Measurements from ENCODE around the gene MUC6.

Gene MUC6

GRCh38 chr11:1040428-1041148 is 4.1 kb upstream of the MUC6 start:
- no peak for DNase-seq (ENCODE audit: low read depth, low spot score)
- no peak overlapping the region for H3K4me3 ChIP-seq (ENCODE audit: low read length)

- DNase-seq (ENCODE audit: low read depth, low spot score), result no peak
Observed at GRCh38 chr11:1039481-1040427, 3.2 kb upstream of the MUC6 start.

DNA sequence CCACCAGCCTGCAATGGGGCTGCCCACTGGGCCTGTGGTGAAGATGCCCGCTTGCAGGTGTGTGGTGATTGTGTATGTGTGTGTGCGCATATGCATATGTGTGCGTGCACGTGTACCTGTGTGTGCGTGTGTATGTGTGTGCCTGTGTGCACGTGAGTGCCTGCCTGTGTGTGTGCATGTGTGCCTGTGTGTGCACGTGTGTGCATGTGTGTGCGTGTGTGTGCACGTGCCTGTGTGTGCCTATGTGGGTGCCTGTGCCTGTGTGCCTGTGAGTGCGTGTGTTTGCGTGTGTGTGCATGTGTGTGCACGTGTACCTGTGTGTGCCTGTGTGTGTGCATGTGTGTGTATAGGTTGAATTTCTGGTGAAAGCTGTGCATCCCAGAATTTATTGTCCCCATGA is 2.4 kb upstream of the MUC6 start:
- DNase-seq (ENCODE audit: low read depth, low spot score), result no peak
- H3K4me3 ChIP-seq (ENCODE audit: low read length), result no peak overlapping the region

More at GRCh38 chr11:1039481-1040427, 3.2 kb upstream of the MUC6 start:
- no peak overlapping the region for H3K4me3 ChIP-seq (ENCODE audit: low read length)

- no peak for DNase-seq (ENCODE audit: low read depth, low spot score)
- H3K4me3 ChIP-seq (ENCODE audit: low read length), result no peak overlapping the region
Observed at GRCh38 chr11:1038361-1038760, 1.8 kb upstream of the MUC6 start.

DNA sequence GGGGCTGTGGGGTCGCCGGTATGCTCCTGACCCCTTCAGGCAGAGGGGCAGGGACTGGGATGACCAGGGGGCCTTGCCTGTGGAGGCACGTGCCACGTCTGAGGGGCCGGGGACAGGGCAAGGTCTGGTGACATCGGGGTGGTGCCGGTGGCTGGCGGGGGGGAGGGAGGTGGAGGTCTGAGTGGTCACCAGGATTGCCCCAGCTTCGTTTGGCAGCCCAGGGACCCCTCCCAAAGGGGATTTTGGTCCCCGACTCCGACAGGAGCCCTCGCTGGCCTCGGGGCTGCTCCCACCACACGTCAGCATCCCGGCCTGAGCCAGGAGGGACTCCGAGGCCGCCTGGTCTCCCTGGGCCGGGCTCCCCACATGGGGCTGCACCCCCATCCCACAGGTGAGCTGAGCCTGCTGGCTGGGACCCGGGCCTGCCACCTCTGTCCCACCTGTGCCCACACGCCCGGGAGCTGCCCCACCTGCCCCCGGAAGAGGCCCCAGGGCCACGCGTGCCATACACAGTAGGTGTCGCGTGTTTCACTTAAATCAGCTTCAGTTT is 1.1 kb upstream of the MUC6 start:
- H3K4me3 ChIP-seq (ENCODE audit: low read length), result no peak overlapping the region
- no peak for DNase-seq (ENCODE audit: low read depth, low spot score)

DNA sequence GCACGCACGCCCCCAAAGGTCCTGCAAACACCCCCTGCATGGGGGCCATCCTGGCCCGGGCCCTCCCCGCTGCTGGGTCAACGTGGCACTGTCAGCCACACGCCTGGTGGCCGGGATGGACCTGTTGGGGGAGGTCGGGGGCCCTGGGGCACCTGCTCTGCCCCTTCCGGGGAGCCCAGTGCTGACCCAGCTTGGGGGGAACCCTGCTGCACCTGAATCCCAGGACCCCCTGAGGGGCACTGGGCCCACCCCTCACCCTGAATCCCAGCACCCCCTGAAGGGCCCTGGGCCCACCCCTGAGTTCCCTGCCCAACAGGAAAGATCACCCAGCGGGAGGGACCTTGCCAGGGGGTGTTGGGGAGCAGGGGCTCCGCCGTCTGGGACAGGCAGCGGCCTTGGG is 413 bp upstream of the MUC6 start:
- H3K4me3 ChIP-seq (ENCODE audit: low read length), result no peak overlapping the region
- no peak for DNase-seq (ENCODE audit: low read depth, low spot score)

GRCh38 chr11:1035577-1036283 is 788 bp downstream of the MUC6 start:
- DNase-seq (ENCODE audit: low read depth, low spot score), result no peak
- no peak overlapping the region for H3K4me3 ChIP-seq (ENCODE audit: low read length)

DNA sequence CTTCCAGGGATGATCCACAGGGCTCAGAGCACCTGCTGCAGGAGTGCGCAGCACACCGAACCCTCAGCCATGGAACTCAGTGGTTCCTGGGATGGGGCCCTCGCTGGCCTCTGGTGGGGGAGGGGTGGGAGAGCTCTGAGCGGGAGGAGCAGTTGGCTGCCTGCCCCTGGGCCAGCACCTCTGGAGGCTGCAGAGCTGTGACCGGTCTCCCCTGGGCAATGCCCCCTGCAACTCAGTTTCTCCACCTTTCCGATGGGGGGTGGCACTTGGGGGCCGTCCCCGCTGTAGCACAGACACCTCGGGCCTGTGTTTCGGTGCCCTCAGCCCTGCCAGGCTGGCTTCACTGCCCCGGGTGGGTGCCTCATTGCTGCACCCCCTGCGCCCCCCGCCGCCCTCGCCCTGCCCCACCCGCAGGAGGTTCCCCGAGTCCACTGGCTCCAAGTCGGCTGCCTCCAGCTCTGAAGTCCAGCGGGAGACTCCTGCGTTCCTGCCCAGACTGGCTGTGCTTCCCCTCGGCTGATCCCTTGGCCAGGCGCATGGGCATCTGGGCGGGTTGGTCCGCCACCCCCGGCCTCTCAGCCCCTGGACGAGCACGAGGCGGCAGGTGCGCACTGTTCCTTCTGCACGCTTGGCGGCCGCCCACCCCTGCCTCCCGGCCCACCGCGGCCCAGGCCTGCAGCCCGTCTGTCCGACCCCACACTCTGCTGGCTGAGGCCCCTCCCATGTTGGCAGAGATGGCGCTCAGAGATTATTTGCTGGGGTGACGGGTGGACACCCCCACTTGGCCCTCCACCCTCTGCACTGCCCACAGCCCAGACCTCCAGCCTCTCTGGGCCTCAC is 1.8 kb downstream of the MUC6 start:
- no peak for DNase-seq (ENCODE audit: low read depth, low spot score)
- H3K4me3 ChIP-seq (ENCODE audit: low read length), result no peak overlapping the region

DNA sequence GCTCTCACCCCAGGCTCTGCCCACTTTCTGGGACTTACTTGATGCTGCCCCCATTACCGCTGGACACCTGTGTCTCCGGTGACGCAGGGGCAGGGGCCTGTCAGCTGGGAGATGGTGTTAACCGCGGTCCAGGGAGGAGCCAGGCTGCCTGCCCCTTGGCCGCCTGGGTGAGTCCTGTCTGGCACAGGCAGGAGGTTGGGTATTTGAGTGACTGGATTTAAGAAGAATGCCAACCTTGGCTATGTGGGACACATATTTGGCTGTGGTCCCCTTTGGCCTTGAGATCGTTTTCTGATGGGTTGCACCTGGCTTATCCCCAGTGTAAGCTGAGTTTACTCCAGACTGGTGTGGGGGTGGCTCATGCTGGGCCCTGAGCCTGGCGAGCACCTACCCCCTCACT is 2.5 kb downstream of the MUC6 start:
- no peak overlapping the region for H3K4me3 ChIP-seq (ENCODE audit: low read length)
- no peak for DNase-seq (ENCODE audit: low read depth, low spot score)

DNA sequence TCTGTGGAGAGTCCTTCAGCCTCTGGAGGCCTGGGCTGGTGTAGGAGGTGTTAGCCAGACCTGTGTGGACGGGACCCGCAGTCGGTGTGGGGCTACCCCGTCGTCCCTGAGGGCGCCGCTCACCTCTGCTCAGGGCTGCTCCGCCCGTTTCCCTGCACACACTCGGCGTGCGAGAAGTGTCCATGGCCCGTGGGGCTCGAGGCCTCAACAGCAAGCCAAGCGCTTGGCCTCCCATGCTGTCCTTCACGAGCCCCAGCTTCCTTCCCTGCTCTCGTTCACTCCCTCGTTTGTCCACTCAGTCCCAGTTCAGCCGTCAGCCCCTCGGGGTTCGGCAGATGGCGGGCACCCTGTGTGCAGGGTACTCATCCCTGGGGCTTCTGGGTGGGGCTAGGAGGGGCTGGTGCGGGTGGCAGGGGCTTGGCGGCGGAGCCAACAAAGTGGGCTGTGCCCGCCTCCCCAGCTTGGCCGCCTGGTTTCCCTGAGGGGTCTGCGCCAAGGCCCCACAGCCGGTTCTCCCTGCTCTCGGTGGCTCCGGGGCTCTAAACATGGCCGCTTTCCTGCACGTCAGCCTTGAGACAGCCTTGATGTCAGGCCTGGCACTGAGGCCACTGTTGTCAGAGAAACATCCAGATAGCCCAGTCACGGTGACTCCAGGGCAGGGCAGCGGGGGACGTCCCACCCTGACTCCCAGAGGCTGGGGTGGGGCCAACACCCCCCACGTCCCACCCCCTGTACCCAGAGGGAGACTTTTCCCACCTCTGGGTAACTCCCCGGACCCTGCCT is 3.3 kb downstream of the MUC6 start:
- DNase-seq (ENCODE audit: low read depth, low spot score), result no peak
- no peak overlapping the region for H3K4me3 ChIP-seq (ENCODE audit: low read length)

- no peak overlapping the region for H3K4me3 ChIP-seq (ENCODE audit: low read length)
- no peak for DNase-seq (ENCODE audit: low read depth, low spot score)
Observed at GRCh38 chr11:1032310-1032891, 4.1 kb downstream of the MUC6 start.

GRCh38 chr11:1031121-1031899 is 5.2 kb downstream of the MUC6 start:
- no peak overlapping the region for H3K4me3 ChIP-seq (ENCODE audit: low read length)
- no peak for DNase-seq (ENCODE audit: low read depth, low spot score)

- no peak overlapping the region for H3K4me3 ChIP-seq (ENCODE audit: low read length)
- DNase-seq (ENCODE audit: low read depth, low spot score), result no peak
Observed at GRCh38 chr11:1030556-1030955, 6.0 kb downstream of the MUC6 start.

DNA sequence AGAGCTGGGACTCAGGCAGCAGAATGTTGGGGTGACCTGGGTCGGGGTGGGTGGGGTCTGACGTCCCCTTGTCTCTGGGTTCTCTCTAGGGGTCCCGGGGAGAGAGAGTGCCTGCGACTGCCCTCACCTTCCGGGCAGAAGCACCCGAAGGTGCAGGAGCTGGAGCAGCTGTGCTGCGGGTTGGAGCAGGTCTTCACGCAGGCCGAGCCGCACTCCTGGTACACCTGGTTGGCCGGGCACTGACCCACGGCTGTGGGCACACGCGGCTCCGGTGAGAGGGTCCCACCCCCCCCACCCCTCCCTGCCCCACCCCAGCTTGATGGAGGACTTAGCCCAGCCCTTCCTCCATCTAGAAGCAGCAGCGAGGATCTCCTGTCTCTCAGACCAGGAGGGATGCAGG is 6.4 kb downstream of the MUC6 start:
- DNase-seq (ENCODE audit: low read depth, low spot score), result no peak
- H3K4me3 ChIP-seq (ENCODE audit: low read length), result no peak overlapping the region

- no peak for DNase-seq (ENCODE audit: low read depth, low spot score)
- no peak overlapping the region for H3K4me3 ChIP-seq (ENCODE audit: low read length)
Observed at GRCh38 chr11:1029654-1030053, 6.9 kb downstream of the MUC6 start.

- H3K4me3 ChIP-seq (ENCODE audit: low read length), result no peak overlapping the region
- DNase-seq (ENCODE audit: low read depth, low spot score), result no peak
Observed at GRCh38 chr11:1029051-1029450, 7.5 kb downstream of the MUC6 start.

- DNase-seq (ENCODE audit: low read depth, low spot score), result no peak
- H3K4me3 ChIP-seq (ENCODE audit: low read length), result no peak overlapping the region
Observed at GRCh38 chr11:1028616-1029015, 7.9 kb downstream of the MUC6 start.
